GM18502 (cell line): ENCODE measurements around the gene ATG2A.

Experiments used
- ATAC-seq: cut with Tn5 transposase; IDR thresholded peaks from one replicate; pipeline ENCODE4 v1.9.1; 2021; ENCODE audit warnings: mild to moderate bottlenecking; ENCODE audit not compliant: unreplicated experiment, poor library complexity

Gene ATG2A

GRCh38 chr11:64925536-64926436 is 8.8 kb upstream of the ATG2A start:
- no peak for ATAC-seq

- no peak for ATAC-seq
Measured at GRCh38 chr11:64924910-64925284, 7.9 kb upstream of the ATG2A start.

- peak; percentile 83 for ATAC-seq
Measured at GRCh38 chr11:64923944-64924909, 7.2 kb upstream of the ATG2A start, which contains the start of gene PPP2R5B. Gene PPP2R5B, plus strand, starts transcription at chr11:64924689. Its CDS starts 1,046 bp downstream, at chr11:64925735.

DNA sequence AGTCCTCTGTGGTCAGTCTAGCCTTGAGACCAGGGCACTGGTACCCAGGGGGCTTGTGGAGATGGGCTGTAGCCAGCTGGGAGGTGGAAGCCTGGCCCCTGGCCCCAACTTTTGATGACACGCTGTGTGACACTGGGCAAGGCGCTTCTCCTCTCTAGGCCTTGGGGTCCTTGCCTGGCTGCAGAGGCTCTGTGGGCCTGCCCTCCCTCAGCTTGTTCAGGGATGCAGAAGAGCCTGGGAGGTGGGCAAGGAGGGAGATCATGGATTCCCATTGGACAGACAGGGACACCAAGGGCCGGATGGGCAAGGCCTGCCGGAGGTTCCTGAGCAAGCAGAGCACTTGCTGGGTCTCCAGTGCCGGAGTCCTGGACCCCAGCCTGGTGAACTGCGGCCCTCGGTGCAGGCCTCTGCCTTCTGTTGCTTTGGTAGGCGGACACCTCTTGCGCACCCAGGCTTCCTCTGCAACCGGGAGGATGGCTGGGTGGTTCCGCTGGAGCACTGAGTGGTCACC is 6.2 kb upstream of the ATG2A start:
- ATAC-seq: no peak

GRCh38 chr11:64921384-64921783 is 4.4 kb upstream of the ATG2A start:
- ATAC-seq: no peak

DNA sequence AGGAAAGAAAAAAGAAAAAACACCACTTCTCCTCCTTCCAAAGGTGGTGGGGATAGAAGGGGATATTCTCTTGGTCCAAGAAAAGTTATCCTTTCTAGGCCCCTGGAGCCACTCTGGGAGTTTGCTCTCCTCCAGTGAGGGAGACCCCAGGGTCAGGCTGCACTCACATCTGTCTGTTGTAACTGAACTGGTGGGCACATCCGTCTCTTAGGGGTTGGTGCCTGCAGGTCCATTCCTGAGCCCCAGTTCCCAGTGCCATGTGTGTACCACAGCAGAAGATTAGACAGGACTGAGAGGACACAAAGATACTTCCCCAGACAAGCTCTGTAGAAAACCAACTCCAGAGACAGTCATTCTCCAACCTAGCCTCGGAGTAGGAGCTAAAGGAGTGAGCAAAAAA is 3.1 kb upstream of the ATG2A start:
- no peak for ATAC-seq

- no peak for ATAC-seq
Measured at GRCh38 chr11:64919627-64920026, 2.6 kb upstream of the ATG2A start.

GRCh38 chr11:64918017-64918416 is 1.0 kb upstream of the ATG2A start:
- ATAC-seq: no peak

- ATAC-seq: no peak
Measured at GRCh38 chr11:64917663-64917995, 620 bp upstream of the ATG2A start.

DNA sequence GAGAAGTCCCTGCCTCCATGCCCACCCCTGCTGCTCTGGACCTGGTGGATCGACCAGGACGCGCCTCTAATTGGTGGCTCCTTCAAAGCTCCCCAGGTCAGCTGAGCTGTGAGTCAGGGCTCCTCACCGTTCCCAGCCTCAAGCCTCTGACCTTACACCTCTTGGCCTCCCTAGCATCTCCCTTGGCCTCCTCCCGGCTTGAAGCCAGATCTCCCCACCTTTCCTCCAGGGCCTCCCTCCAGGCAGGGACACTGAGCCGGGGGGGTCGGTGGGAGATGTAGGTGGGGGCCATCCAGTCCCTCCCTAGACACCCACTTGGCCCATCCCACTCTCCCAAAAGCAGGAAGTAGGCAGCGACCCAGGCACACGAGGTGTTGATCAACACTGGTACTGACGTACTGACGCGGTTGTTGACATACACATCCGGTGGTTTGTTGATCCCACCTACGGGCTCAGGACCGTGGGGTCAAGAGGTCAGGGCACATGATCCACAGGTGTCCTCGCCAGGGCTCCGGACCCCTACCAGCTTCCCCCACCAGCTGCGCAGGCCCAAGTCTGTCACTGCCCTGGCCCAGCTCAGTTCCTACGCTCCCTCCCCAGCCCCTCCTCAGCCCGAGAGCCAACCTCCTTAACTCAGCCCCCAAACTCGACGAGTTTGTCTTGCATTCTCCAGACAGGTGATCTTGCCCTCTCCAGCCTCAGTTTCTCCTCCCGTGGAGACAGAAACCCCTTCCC is 802 bp downstream of the ATG2A start:
- no peak for ATAC-seq

DNA sequence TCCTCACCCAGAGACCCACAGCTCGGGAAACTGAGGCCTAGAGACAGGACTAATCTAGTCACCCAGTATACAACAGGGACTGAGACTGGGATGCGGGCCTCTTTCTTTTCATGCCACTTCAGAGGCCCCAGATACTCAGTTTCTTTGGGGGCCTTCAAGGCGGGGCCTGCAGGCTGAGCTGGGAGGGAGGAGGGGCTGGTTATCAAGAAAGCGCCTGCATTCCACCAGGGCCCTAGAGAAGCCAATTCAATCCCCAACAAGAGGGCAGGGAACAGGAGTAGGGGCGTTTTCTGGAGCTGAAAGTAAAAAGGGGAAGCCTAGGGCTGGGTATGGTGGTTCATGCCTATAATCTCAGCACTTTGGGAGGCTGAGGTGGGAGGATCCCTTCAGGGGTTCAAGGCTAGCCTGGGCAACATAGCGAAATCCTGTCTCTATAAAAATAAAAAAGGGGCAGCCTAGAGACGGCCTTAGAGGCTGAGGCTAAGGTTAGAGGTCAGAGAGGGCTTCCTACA is 1.6 kb downstream of the ATG2A start:
- ATAC-seq: no peak

DNA sequence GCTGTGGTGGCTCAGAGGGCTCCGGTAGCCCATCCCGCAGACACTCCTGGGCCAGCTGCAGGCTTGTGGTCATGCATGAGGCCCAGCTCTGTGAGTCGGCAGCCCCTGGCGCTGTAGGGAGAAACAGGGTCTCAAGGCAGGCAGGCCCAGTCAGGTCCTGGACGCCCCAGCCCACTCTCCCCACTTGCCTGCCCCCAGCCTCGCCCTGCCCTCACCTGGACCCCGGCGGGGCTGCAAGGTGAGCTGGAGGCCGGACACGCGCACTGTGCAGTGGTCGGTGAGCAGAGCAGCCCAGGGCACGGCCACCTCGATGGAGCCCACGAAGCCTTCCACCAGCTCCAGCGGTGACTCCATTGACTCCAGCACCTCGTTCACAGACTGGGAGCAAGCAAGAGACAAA is 2.9 kb downstream of the ATG2A start:
- no peak for ATAC-seq

- ATAC-seq: no peak
Measured at GRCh38 chr11:64913171-64913727, 3.8 kb downstream of the ATG2A start.

DNA sequence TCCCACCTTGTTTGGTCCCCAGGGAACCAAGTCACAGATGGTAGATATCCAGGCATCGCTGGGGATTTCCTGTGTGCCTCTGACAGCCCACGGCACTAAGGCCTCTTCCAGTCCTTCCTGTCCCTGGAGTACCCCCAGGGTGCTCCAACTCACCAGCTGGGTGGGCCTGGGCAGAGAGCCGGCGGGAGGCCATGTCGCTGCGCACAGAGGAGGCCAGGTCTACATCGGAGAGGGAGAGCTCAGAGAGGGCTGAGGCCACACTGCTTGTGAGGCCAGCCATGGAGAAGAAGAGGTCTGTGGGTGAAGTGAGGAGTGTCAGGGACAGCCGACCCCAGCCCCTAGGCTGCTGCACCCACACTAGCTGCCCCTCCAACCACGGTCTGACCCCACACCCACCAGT is 5.3 kb downstream of the ATG2A start:
- no peak for ATAC-seq

DNA sequence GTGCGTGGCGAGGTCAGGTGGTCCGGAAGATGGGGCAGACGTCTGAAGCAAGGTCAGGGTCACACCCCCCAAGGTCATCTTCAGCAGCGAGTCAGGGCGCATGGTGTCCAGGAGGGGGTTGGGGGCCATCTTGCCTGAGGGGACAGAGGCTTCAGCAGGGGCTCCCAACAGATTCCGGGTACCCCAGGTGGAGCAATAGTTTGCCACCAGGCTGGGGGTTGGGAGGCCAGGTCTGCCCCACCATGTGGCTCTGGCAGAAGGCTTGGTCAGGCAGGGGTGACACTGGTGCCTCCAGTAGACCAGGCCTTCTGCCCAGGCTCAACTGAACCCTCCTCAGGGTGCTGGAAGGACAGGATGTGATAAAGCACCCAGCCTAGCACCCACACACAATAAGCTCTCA is 5.9 kb downstream of the ATG2A start:
- no peak for ATAC-seq

DNA sequence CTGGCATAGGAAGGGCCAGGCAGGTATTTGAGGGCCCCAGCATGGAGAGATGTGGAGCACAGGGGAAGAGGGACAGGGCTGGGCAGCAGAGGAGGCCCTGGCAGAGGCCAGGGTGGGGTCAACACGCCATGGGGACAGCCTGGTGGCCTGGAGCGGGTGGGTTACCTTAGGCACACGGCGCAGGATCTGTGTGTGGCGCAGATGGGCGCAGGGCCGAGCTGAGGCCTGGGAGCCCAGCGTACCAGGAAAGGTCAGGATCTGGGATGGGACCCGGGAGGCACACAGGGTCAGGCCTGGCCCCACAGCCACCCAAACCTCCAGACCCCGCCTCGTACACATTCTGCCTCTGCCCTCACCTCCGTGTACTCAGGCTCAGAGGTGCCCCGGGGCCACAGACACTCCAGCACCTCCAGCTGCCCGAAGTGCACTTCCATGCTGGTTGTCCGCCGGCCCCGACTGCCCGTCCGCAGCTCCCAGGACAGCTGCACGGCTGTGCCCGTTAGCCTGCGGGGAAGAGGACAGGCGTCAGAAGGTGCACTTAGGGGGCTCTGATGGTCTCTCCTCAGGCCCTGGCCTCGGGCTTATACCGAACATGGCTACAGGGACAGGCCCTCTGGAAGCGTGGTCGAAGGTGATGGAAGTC is 6.4 kb downstream of the ATG2A start:
- ATAC-seq: no peak

DNA sequence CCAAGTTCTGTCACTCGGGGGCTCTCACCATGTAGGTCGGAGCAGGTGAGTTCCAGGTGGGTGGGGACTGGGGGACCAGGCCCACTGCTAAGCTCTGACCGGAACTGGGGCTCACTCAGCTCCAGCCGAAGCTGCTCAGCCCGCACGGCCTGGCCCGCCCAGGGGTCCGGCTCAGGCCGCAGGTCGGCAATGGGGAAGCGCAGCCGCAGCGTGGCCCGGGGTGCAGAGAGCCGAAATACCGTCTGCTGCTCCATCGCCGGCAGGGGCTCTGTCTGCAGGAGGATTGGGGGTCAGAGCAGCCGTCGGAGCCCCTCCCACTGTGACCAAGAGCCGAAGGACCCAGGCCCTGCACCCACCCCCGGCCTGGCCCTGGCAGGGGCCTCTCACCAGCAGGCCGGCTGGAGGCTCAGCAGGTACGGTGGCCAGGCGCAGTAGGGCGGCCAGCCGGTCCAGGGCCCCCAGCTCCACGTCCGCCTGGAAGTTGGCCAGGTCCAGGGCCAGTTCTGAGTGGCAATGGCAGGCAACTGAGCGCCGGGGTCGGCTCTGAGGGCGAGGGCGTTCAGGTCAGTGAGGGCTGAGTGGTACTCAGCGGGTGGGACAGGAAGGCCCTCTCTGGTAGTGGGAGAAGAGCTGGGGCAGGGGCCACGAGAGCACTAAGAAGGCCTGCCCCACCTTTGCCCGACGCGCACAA is 7.2 kb downstream of the ATG2A start:
- no peak for ATAC-seq

DNA sequence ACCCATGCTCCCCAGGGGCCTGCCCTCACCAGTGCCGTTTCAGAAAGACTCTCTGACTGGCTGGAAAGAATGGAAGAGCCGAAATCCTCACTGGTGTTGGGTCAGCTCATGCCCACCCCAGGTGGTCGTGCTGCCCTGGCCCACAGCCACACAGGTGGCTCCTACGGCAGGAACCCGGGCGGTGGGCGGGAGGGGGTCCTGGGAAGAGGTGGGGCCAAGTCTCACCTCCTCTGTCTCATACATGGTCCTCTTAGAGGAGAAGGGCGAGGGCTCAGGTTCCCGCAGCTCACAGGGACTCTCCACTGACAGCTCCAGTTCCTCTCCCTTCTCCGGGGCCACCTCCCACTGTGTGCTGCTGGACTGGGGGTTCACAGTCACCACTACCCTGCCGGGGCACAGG is 8.2 kb downstream of the ATG2A start:
- no peak for ATAC-seq

- ATAC-seq: no peak
Measured at GRCh38 chr11:64906314-64906635, 10.7 kb downstream of the ATG2A start.
